GM23248 (cell line): ENCODE data around the gene ERLEC1.

Experiments used
- EZH2 ChIP-seq: fragments of 200-600 bp; sonication (generic); IDR thresholded peaks from 2 replicates; pipeline ENCODE4 v1.6.1; 2018; ENCODE audit warnings: antibody characterized with exemption, mild to moderate bottlenecking; ENCODE audit not compliant: insufficient read depth, poor library complexity, severe bottlenecking
- EZH2phosphoT487 ChIP-seq: fragments of 200-600 bp; sonication (generic); IDR thresholded peaks from 2 replicates; pipeline ENCODE4 v1.6.1; 2018; ENCODE audit warnings: antibody characterized with exemption, moderate library complexity, mild to moderate bottlenecking, low read depth; ENCODE audit not compliant: insufficient read depth

DNA sequence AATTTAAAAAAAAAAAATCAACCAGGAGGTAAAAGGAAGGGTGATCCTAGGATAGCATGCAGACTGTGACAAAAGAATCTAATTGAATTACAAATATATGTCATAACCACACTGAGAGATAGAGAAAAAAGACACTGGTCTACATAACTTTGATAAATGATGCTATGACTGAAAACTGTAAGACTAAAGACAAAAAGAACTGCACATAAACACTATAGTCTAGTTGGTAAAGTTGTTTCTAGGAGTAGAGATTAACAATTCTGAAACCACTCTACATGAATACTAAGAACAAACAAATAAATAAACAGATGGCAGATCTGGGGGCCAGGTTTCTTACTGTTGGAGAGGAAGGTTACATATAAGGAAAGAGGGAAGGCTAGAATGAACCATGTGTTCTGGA is 33.8 kb upstream of the ERLEC1 start:
- TF ChIP-seq EZH2 (no peak), EZH2phosphoT487 (no peak)
